IPS-18c (cell line): ENCODE data around the gene ADAMTS2.

Experiments
- H3K4me3 ChIP-seq: 2 replicates; pipeline ENCODE4 v1.7.0; 2013; ENCODE audit warnings: low read depth, mild to moderate bottlenecking, low read length, moderate library complexity; ENCODE audit not compliant: insufficient read depth
- H3K9me3 ChIP-seq: one replicate; pipeline ENCODE4 v1.6.1; 2013; ENCODE audit warnings: mild to moderate bottlenecking, low read length, moderate library complexity; ENCODE audit not compliant: control insufficient read depth, insufficient read depth

The ADAMTS2 gene

GRCh38 chr5:179196405-179197079, 148.7 kb downstream of the ADAMTS2 start:
- Histone ChIP-seq H3K9me3 (no peaks in the 10 kb centered on the region), H3K4me3 (no peak overlapping the region)

- Histone ChIP-seq H3K9me3 (no peaks in the 10 kb centered on the region), H3K4me3 (no peak overlapping the region)
Observed at GRCh38 chr5:179195561-179196404, 149.5 kb downstream of the ADAMTS2 start.

- Histone ChIP-seq H3K9me3 (no peaks in the 10 kb centered on the region), H3K4me3 (no peak overlapping the region)
Observed at GRCh38 chr5:179194941-179195381, 150.3 kb downstream of the ADAMTS2 start.

GRCh38 chr5:179194201-179194910, 150.9 kb downstream of the ADAMTS2 start:
- Histone ChIP-seq H3K9me3 (no peaks in the 10 kb centered on the region), H3K4me3 (no peak overlapping the region)

GRCh38 chr5:179193746-179194145, 151.5 kb downstream of the ADAMTS2 start:
- no peaks in the 10 kb centered on the region for H3K9me3 ChIP-seq
- no peak overlapping the region for H3K4me3 ChIP-seq

- no peak overlapping the region for H3K4me3 ChIP-seq
- H3K9me3 ChIP-seq = no peaks in the 10 kb centered on the region
Observed at GRCh38 chr5:179192891-179193470, 152.3 kb downstream of the ADAMTS2 start.

- H3K9me3 ChIP-seq = no peaks in the 10 kb centered on the region
- no peak overlapping the region for H3K4me3 ChIP-seq
Observed at GRCh38 chr5:179192185-179192890, 152.9 kb downstream of the ADAMTS2 start.

- no peak overlapping the region for H3K4me3 ChIP-seq
- H3K9me3 ChIP-seq = no peaks in the 10 kb centered on the region
Observed at GRCh38 chr5:179191506-179192184, 153.6 kb downstream of the ADAMTS2 start.

- Histone ChIP-seq H3K9me3 (no peaks in the 10 kb centered on the region), H3K4me3 (no peak overlapping the region)
Observed at GRCh38 chr5:179190851-179191505, 154.3 kb downstream of the ADAMTS2 start.

- H3K9me3 ChIP-seq = no peaks in the 10 kb centered on the region
- no peak overlapping the region for H3K4me3 ChIP-seq
Observed at GRCh38 chr5:179188636-179189035, 156.6 kb downstream of the ADAMTS2 start.

GRCh38 chr5:179187681-179188575, 157.3 kb downstream of the ADAMTS2 start:
- Histone ChIP-seq H3K9me3 (no peaks in the 10 kb centered on the region), H3K4me3 (no peak overlapping the region)

GRCh38 chr5:179187229-179187678, 158.0 kb downstream of the ADAMTS2 start:
- Histone ChIP-seq H3K9me3 (no peaks in the 10 kb centered on the region), H3K4me3 (no peak overlapping the region)

- H3K9me3 ChIP-seq = no peaks in the 10 kb centered on the region
Observed at GRCh38 chr5:179186801-179187200, 158.5 kb downstream of the ADAMTS2 start.

GRCh38 chr5:179185941-179186411, 159.3 kb downstream of the ADAMTS2 start:
- Histone ChIP-seq H3K4me3 (no peak overlapping the region; the same call in 1 of the 2 replicates), H3K9me3 (no peaks in the 10 kb centered on the region)

More at GRCh38 chr5:179186801-179187200, 158.5 kb downstream of the ADAMTS2 start:
- no peak overlapping the region for H3K4me3 ChIP-seq
